ENCODE measurements around the gene CPNE1.

CPNE1 gene

DNA sequence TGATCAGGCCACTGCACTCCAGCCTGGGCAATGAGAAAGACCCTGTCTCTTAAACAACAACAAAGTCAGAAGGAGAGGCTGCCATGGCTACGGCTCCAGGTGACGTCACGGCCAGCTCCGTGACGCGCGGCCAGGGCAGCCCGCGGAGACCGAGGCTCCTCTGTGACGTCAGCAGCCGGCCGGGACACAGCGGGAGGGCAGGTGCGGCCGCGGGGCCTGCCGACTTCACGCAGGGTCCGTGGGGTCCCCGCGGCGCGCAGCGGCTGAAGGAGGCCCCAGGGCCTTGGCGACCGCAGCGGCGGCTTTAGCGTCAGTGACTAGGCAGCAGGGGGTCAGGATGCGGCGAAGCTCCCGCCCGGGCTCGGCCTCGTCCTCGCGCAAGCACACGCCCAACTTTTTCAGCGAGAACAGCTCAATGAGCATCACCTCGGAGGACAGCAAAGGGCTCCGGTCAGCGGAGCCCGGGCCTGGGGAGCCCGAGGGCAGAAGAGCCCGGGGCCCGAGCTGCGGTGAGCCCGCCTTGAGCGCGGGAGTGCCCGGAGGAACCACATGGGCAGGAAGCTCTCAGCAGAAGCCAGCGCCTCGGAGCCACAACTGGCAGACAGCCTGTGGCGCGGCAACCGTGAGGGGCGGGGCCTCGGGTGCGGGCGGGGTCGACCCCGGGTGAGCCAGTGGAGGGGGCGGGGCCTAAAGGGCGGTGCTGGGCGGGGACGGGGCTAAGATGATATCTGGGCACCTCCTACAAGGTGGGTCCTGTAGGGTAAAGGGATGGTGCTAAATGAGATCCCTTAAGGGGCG lies 48.8 kb downstream of the CPNE1 start, which contains the start of gene SPAG4:
Gene SPAG4, plus strand, starts transcription at position 163 of the 798 bp plus-strand sequence. Its CDS starts 175 bp downstream, at position 338.
- peak within 1 kb of the TSS; percentile 15 for H4K91ac ChIP-seq (ENCODE audit: low read depth, low read length)
- no peak within 1 kb of the TSS for H3K23ac ChIP-seq (ENCODE audit: low read length)
- H3K18ac ChIP-seq (ENCODE audit: low read length) = peak within 1 kb of the TSS; percentile 59
- H3K4me1 ChIP-seq (ENCODE audit: control insufficient read depth in 1 of 2, insufficient read depth in 2 of 2, low read length in 2 of 2) = peaks cover 11 to 20% of the 10 kb centered on the region in 2 experiments
- H3K79me1 ChIP-seq (ENCODE audit: low read length) = peaks cover 3% of the 10 kb centered on the region
- H3K4me3 ChIP-seq (ENCODE audit: low read depth, low read length) = peak within 1 kb of the TSS; percentile 61
- no CpG with 5 or more reads among the region's 68 CpGs for WGBS (ENCODE audit: extremely low coverage, insufficient coverage, insufficient read length)
- no peak within 1 kb of the TSS for H2AK5ac ChIP-seq (ENCODE audit: low read length)
- peak within 1 kb of the TSS; percentile 89 for H2AFZ ChIP-seq (ENCODE audit: insufficient read depth, low read length, poor library complexity)
- H3K27me3 ChIP-seq (ENCODE audit: insufficient read depth, low read length) = no peaks in the 10 kb centered on the region
- H3K4me2 ChIP-seq (ENCODE audit: low read length) = peak within 1 kb of the TSS; percentile 99
- peak within 1 kb of the TSS; percentile 1 for H2BK5ac ChIP-seq (ENCODE audit: low read depth, low read length, poor library complexity)
- peaks cover 0 to 2% of the 10 kb centered on the region in 2 experiments for H3K36me3 ChIP-seq (ENCODE audit: control insufficient read depth in 1 of 2, insufficient read depth in 2 of 2, low read length in 2 of 2)
- no peak within 1 kb of the TSS for H2BK120ac ChIP-seq (ENCODE audit: insufficient read depth, low read length, poor library complexity)
- H3K4ac ChIP-seq (ENCODE audit: low read depth, low read length) = peak within 1 kb of the TSS; percentile 33
- peak within 1 kb of the TSS; percentile 12 for H4K12ac ChIP-seq (ENCODE audit: low read depth, low read length)
- H3K9ac ChIP-seq (ENCODE audit: low read length) = peak within 1 kb of the TSS; percentile 11
- H3K79me2 ChIP-seq (ENCODE audit: control insufficient read depth, insufficient read depth, low read length, poor library complexity) = no peaks in the 10 kb centered on the region
- H4K8ac ChIP-seq (ENCODE audit: low read depth, low read length) = peak within 1 kb of the TSS; percentile 70
- no peak within 1 kb of the TSS for H2BK12ac ChIP-seq (ENCODE audit: low read length)
- H3K14ac ChIP-seq (ENCODE audit: low read length) = peak within 1 kb of the TSS; percentile 64
- H3K9me3 ChIP-seq (ENCODE audit: insufficient read depth, low read depth, low read length) = no peaks in the 10 kb centered on the region
- peak; percentile 67 to 83 for DNase-seq
- peak within 1 kb of the TSS; percentile 24 for H3K27ac ChIP-seq (ENCODE audit: low read depth, low read length)

DNA sequence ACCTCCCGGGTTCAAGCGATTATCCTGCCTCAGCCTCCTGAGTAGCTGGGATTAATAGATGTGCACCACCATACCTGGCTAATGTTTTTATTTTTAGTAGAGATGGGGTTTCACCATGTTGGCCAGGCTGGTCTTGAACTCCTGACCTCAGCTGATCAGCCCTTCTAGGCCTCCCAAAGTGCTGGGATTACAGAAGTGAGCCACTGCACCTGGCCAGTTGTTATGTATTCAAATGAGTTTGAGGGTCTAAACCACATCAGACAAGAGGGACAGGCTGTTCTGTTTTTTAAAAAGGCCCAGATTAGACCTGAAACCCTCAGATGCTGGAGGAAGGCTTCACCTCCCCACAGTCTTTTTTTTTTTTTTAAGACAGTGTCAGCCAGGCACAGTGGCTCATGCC lies 53.2 kb downstream of the CPNE1 start:
- H3K27me3 ChIP-seq (ENCODE audit: insufficient read depth, low read length) = no peaks in the 10 kb centered on the region
- H4K12ac ChIP-seq (ENCODE audit: low read depth, low read length) = no peak overlapping the region
- peaks cover 3% of the 10 kb centered on the region for H3K79me1 ChIP-seq (ENCODE audit: low read length)
- H2BK120ac ChIP-seq (ENCODE audit: insufficient read depth, low read length, poor library complexity) = no peak overlapping the region
- peaks cover 5 to 15% of the 10 kb centered on the region in 2 experiments for H3K4me1 ChIP-seq (ENCODE audit: control insufficient read depth in 1 of 2, insufficient read depth in 2 of 2, low read length in 2 of 2)
- H2BK5ac ChIP-seq (ENCODE audit: low read depth, low read length, poor library complexity) = no peak overlapping the region
- no peak overlapping the region for H3K4ac ChIP-seq (ENCODE audit: low read depth, low read length)
- no peak overlapping the region for H3K9ac ChIP-seq (ENCODE audit: low read length)
- no peak overlapping the region for H3K14ac ChIP-seq (ENCODE audit: low read length)
- H3K4me2 ChIP-seq (ENCODE audit: low read length) = no peak overlapping the region
- H3K36me3 ChIP-seq (ENCODE audit: control insufficient read depth in 1 of 2, insufficient read depth in 2 of 2, low read length in 2 of 2) = no peaks in the 10 kb centered on the region
- no peak overlapping the region for H2AK5ac ChIP-seq (ENCODE audit: low read length)
- H4K8ac ChIP-seq (ENCODE audit: low read depth, low read length) = no peak overlapping the region
- no peak overlapping the region for H3K27ac ChIP-seq (ENCODE audit: low read depth, low read length)
- H3K23ac ChIP-seq (ENCODE audit: low read length) = no peak overlapping the region
- H3K4me3 ChIP-seq (ENCODE audit: low read depth, low read length) = no peak overlapping the region
- no peak overlapping the region for H2AFZ ChIP-seq (ENCODE audit: insufficient read depth, low read length, poor library complexity)
- no CpG with 5 or more reads among the region's 2 CpGs for WGBS (ENCODE audit: extremely low coverage, insufficient coverage, insufficient read length)
- H2BK12ac ChIP-seq (ENCODE audit: low read length) = no peak overlapping the region
- H3K79me2 ChIP-seq (ENCODE audit: control insufficient read depth, insufficient read depth, low read length, poor library complexity) = no peaks in the 10 kb centered on the region
- no peak for DNase-seq
- H4K91ac ChIP-seq (ENCODE audit: low read depth, low read length) = no peak overlapping the region
- H3K18ac ChIP-seq (ENCODE audit: low read length) = no peak overlapping the region
- no peaks in the 10 kb centered on the region for H3K9me3 ChIP-seq (ENCODE audit: insufficient read depth, low read depth, low read length)

DNA sequence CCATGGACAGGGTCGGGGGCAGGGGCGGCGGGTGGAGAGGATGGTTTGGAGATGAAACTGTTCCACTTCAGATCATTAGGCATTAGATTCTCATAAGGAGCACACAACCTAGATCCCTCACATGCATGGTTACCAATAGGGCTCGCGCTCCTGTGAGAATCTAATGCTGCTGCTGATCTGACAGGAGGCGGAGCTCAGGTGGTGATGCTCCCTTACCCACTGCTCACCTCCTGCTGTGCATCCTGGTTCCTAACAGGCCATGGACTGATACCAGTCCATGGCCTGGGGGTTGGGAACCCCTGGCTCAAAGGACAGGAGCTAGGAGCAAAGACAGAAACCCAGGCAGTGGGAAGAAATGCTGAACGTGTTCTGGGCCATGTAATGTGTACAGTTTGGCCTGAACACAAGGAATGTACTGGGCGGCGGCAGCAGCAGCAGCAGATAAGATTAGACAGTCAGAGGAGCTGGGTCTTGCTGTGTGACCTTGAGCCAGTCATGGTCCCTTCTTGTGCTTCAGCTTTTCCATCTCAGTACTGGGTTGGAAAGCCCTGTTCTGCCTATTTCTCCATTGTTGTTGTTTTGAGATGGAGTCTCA lies 53.8 kb downstream of the CPNE1 start:
- H3K23ac ChIP-seq (ENCODE audit: low read length) = no peak overlapping the region
- no peaks in the 10 kb centered on the region for H3K36me3 ChIP-seq (ENCODE audit: control insufficient read depth in 1 of 2, insufficient read depth in 2 of 2, low read length in 2 of 2)
- no peak overlapping the region for H2BK12ac ChIP-seq (ENCODE audit: low read length)
- no CpG with 5 or more reads among the region's 9 CpGs for WGBS (ENCODE audit: extremely low coverage, insufficient coverage, insufficient read length)
- H3K18ac ChIP-seq (ENCODE audit: low read length) = no peak overlapping the region
- no peak overlapping the region for H2AK5ac ChIP-seq (ENCODE audit: low read length)
- no peak overlapping the region for H2AFZ ChIP-seq (ENCODE audit: insufficient read depth, low read length, poor library complexity)
- H3K27me3 ChIP-seq (ENCODE audit: insufficient read depth, low read length) = no peaks in the 10 kb centered on the region
- H3K4me3 ChIP-seq (ENCODE audit: low read depth, low read length) = no peak overlapping the region
- H3K4me1 ChIP-seq (ENCODE audit: control insufficient read depth in 1 of 2, insufficient read depth in 2 of 2, low read length in 2 of 2) = peaks cover 5 to 15% of the 10 kb centered on the region in 2 experiments
- H2BK5ac ChIP-seq (ENCODE audit: low read depth, low read length, poor library complexity) = no peak overlapping the region
- no peak overlapping the region for H3K4ac ChIP-seq (ENCODE audit: low read depth, low read length)
- DNase-seq = peak in 1 of 2 donors; percentile 24
- no peak overlapping the region for H3K4me2 ChIP-seq (ENCODE audit: low read length)
- no peaks in the 10 kb centered on the region for H3K9me3 ChIP-seq (ENCODE audit: insufficient read depth, low read depth, low read length)
- H3K14ac ChIP-seq (ENCODE audit: low read length) = no peak overlapping the region
- H4K91ac ChIP-seq (ENCODE audit: low read depth, low read length) = no peak overlapping the region
- peaks cover 3% of the 10 kb centered on the region for H3K79me1 ChIP-seq (ENCODE audit: low read length)
- no peaks in the 10 kb centered on the region for H3K79me2 ChIP-seq (ENCODE audit: control insufficient read depth, insufficient read depth, low read length, poor library complexity)
- H4K8ac ChIP-seq (ENCODE audit: low read depth, low read length) = no peak overlapping the region
- H2BK120ac ChIP-seq (ENCODE audit: insufficient read depth, low read length, poor library complexity) = no peak overlapping the region
- H3K27ac ChIP-seq (ENCODE audit: low read depth, low read length) = no peak overlapping the region
- H4K12ac ChIP-seq (ENCODE audit: low read depth, low read length) = no peak overlapping the region
- no peak overlapping the region for H3K9ac ChIP-seq (ENCODE audit: low read length)

DNA sequence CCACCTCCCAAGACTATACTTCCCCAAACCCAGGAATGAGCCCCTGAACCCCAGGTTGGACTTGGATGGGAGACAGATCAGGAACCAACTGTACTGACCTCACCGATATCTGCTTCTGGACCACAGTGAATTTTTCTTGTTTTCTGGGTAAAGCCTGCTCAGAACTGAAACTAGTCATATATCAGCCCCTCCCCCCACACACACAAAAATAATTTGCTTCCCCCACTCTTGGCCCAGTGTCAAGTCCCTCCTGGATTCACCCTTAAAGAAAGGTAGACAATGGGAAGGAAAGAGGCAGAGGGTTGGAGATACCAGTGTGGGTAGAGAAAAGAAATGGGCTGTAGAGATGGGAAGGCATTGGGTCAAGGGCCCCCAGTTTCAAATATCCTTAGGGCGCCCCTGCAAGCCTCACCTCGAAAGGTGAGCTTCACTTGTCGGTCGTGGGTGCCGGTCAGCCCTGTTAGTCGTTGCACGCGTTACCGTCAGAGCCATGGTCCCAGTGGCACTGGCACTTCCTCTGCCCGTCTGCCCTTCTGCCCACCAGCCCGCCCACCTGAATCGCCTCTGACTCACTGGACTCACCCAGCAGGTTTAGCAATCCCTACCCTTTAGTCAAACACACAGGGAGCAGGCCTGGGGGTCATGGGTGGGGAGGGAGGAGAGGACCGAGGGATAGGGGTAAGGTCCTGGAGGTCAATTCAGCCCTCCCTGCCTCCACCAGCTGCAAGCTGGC lies 57.5 kb downstream of the CPNE1 start:
- Histone ChIP-seq H2AFZ (ENCODE audit: insufficient read depth, low read length, poor library complexity) (no peak overlapping the region), H2BK12ac (ENCODE audit: low read length) (no peak overlapping the region), H3K4me3 (ENCODE audit: low read depth, low read length) (no peak overlapping the region), H3K9ac (ENCODE audit: low read length) (no peak overlapping the region), H3K4me2 (ENCODE audit: low read length) (no peak overlapping the region), H4K91ac (ENCODE audit: low read depth, low read length) (no peak overlapping the region), H3K14ac (ENCODE audit: low read length) (peak overlapping the region; percentile 35), H3K27me3 (ENCODE audit: insufficient read depth, low read length) (peaks cover 3% of the 10 kb centered on the region), H3K79me1 (ENCODE audit: low read length) (no peaks in the 10 kb centered on the region), H4K8ac (ENCODE audit: low read depth, low read length) (no peak overlapping the region), H4K12ac (ENCODE audit: low read depth, low read length) (no peak overlapping the region), H2BK5ac (ENCODE audit: low read depth, low read length, poor library complexity) (no peak overlapping the region), H3K9me3 (ENCODE audit: insufficient read depth, low read depth, low read length) (peaks cover 5% of the 10 kb centered on the region), H2BK120ac (ENCODE audit: insufficient read depth, low read length, poor library complexity) (peak overlapping the region; percentile 13), H3K23ac (ENCODE audit: low read length) (no peak overlapping the region), H3K79me2 (ENCODE audit: control insufficient read depth, insufficient read depth, low read length, poor library complexity) (no peaks in the 10 kb centered on the region), H3K4me1 (ENCODE audit: control insufficient read depth in 1 of 2, insufficient read depth in 2 of 2, low read length in 2 of 2) (peaks cover 3 to 10% of the 10 kb centered on the region in 2 experiments), H2AK5ac (ENCODE audit: low read length) (no peak overlapping the region), H3K27ac (ENCODE audit: low read depth, low read length) (no peak overlapping the region), H3K4ac (ENCODE audit: low read depth, low read length) (no peak overlapping the region), H3K36me3 (ENCODE audit: control insufficient read depth in 1 of 2, insufficient read depth in 2 of 2, low read length in 2 of 2) (no peaks in the 10 kb centered on the region), H3K18ac (ENCODE audit: low read length) (no peak overlapping the region)
- peak; percentile 84 to 91 for DNase-seq
- no CpG with 5 or more reads among the region's 14 CpGs for WGBS (ENCODE audit: extremely low coverage, insufficient coverage, insufficient read length)

Measured in trophoblast cell (in vitro differentiated cells and primary cell).